ENCODE results near the gene C1QTNF8.

C1QTNF8 gene

DNA sequence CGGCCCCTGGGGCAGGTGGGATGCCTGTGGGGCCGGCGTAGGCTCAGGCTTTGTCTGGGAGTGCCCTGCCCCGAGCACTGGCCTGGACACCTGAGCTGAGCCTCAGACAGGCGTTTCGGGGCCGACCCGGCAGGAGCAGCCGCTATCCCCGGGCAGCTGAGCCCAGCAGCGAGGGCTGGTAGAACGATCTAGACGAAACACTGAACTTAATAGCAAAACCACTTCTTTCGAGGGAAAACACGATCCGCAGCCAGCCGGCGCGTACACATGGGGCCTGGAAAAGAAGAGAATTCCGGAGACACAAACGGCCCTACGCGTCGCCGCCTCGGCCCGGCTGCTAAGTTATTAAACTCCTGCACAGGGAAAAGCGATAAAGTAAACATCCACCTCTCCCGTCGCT lies 45.5 kb downstream of the C1QTNF8 start:
- no peak overlapping the region for H3K27ac ChIP-seq
- H3K4me3 ChIP-seq: no peak overlapping the region

DNA sequence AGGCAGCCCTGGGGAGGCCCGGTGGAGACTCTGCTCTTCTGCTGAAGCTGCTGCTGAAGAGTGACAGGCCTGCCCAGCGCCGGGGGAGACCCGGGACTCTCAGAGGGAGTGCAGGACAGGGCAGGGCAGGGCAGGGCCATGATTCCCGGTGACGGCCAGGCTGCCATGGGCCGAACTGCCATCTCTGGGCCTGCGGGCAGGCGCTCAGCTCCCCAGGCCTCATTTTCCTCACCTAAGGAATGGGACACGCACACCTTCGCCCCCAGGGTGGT lies 46.1 kb downstream of the C1QTNF8 start:
- Histone ChIP-seq H3K4me3 (no peak overlapping the region), H3K27ac (no peak overlapping the region)

DNA sequence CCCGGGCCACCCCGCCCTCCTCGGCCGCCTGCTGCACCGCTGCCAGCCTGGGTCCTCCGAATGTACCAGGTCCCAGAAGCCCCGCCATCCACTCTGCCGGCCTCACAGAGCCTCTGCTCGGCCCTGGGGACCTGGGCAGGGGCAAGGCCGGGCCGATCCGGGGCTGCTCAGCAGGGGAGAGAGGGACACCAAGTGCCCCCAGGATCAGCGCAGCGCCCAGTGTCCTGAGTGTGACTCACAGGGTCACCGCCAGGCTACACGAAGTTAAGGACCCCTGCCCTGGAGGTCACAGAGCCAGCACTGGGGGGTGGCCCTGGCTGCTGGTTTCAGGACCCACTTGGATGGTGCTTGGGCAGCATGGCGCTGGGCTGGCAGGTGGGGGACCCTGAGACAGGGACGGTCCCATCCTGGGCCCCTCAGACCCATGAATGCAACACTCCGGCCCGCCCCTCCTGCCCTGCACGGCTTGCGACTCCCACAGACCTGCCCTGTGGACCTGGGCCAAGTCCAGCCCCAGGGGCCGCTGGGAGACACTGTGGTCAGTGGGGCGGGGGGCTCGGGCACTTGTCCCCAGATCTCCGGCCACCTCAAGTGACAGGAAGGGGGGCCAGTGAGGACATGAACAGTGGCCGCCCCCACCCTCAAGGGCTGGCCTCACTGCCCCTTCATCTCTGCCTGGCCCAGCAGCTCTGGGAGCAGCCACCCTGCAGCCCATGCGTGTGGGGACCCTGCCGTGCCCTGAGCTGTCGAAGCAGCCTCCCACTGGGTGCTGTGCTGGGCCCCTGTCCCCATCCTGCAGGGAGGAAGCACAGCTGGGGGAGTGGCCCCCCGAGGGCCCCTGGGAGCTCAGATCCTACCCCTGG lies 46.7 kb downstream of the C1QTNF8 start:
- Histone ChIP-seq H3K4me3 (no peak overlapping the region), H3K27ac (no peak overlapping the region)

GRCh38 chr16:1048442-1049112 lies 47.5 kb downstream of the C1QTNF8 start:
- Histone ChIP-seq H3K27ac (no peak overlapping the region), H3K4me3 (no peak overlapping the region)

DNA sequence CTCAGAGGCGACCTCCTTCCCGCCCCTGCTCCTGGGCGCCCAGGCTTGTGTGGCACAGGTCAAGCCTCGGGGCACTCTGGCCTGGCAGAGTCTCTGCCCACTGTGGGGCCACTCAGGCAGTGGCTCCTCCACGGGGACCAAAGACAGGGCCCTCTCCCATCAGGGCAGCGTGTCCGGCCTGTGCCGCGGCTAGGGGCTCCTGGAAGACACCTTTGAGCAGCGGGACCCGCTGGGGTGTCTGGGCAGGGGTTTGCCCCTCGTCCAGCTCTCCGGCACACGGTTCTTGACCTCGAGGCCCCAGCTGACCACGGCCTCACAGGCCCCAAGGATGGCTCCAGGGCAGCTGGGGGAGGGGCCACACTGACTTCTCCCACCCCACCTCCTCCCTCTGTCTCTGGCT lies 48.2 kb downstream of the C1QTNF8 start:
- H3K4me3 ChIP-seq: no peak overlapping the region
- H3K27ac ChIP-seq: no peak overlapping the region

- H3K4me3 ChIP-seq: no peak overlapping the region
- no peak overlapping the region for H3K27ac ChIP-seq
Measured at GRCh38 chr16:1047123-1047522, 48.9 kb downstream of the C1QTNF8 start.

DNA sequence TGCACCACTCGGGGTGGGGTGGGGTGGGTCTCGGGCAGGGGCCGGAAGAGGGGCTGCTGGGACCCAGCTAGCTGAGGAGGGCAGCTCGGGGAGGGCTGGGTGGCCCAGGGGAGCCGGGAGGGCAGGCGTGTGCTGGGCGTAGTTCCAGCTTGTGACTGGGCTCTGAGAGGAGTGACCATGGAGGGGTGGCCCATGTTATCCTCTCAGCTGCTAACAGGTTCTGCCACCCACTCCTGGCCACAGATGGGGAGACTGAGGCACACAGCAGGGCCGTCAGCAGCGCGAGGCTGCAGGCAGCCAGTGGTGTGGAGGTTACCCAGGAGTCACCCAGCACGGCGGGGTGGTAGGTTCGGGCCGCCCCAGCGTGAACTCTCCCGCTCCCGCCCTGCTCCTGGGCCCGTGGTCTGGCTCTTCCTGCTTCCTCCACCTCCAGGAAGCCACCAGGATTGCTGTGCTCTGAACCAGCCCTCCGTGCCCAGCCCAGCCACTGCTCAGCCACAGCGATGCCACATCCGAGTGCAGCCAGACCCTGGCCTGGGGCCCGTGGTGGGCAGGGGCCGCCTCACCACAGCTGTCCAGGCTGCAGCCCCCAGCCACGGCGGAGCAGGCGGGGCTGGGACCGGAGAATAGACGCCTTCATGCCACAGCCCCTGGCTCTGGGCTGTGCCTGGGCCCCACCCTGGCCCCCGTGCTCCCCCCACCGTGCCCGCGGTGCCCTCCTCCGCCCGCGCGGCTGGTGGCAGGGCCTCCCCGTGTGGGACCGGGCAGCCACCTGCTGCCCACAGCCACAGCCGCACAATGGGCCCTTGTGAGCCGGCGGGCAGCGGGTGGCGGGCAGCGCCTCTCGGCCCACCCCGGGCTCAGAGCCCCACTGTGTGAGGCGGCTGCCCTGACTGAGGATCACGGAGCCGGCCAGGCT lies 49.8 kb downstream of the C1QTNF8 start:
- Histone ChIP-seq H3K4me3 (no peak overlapping the region), H3K27ac (no peak overlapping the region)

GRCh38 chr16:1045310-1045992 lies 50.6 kb downstream of the C1QTNF8 start:
- H3K4me3 ChIP-seq: no peak overlapping the region
- H3K27ac ChIP-seq: no peak overlapping the region

DNA sequence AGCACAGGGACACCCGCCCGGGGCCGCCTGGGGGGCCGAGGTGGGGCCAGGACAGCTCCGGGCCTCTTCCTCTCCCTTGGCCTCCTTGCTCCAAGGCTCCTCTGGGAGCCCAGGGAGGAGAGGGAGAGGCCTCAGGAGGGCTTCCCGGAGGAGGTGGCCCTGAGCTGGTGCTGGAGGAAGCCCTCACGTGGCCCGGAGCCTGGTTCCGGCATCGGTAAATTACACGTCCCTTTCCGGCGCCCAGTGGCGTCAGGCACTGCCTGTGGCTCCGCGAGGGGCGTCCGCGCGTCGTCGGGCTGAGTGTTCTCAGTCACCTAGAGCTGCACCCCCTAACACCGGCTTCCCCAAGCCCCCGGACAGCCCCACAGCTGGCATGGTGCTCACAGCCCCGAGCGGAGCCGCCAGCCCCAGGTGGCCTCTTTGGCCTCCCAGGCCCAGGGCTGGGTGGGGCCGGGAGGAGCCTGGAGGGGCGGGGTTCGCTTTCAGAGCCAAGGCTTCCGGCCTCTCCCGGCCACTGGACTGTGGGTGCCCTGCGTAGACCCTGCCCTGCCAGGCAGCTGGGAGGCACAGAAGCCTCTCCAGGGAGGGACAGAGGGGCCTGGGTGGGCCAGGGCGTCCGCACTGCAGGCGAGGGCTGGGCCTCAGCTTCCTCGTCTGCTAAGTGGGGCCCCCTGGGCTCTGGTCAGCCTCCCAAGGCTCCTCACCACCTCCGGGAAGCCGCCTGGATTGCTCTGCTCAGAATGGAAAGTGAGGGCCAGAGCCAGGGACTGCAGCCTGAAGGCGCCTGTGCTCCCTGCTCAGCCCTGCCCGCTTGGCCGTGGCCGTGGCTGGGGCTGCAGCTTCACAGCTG lies 51.4 kb downstream of the C1QTNF8 start:
- H3K27ac ChIP-seq: no peak overlapping the region
- H3K4me3 ChIP-seq: no peak overlapping the region

- Histone ChIP-seq H3K4me3 (no peak overlapping the region), H3K27ac (no peak overlapping the region)
Measured at GRCh38 chr16:1043881-1044451, 52.1 kb downstream of the C1QTNF8 start.

DNA sequence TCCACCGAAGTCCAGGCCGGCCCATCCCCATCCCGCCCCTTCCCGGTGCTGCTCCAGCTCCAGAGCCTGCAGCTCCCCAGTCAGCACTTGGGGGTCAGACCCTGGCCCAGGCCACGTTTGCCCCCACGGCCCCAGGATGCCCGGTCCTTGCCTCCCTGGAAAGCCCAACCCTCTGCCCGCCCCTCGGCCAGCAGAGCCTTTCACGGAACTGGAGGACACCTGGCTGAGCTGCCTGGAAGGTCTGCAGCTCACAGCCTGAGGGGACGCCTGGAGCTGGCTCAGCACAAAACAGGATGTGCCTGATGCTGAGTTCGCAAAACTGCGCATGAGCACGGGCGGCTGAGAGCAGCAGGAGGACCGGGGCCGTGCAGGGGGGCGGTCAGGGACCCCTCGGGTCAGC lies 53.2 kb downstream of the C1QTNF8 start:
- Histone ChIP-seq H3K27ac (no peak overlapping the region), H3K4me3 (no peak overlapping the region)

- Histone ChIP-seq H3K27ac (no peak overlapping the region), H3K4me3 (no peak overlapping the region)
Measured at GRCh38 chr16:1042049-1042744, 53.8 kb downstream of the C1QTNF8 start.

GRCh38 chr16:1040346-1040745 lies 55.7 kb downstream of the C1QTNF8 start:
- Histone ChIP-seq H3K27ac (no peak overlapping the region), H3K4me3 (no peak overlapping the region)

DNA sequence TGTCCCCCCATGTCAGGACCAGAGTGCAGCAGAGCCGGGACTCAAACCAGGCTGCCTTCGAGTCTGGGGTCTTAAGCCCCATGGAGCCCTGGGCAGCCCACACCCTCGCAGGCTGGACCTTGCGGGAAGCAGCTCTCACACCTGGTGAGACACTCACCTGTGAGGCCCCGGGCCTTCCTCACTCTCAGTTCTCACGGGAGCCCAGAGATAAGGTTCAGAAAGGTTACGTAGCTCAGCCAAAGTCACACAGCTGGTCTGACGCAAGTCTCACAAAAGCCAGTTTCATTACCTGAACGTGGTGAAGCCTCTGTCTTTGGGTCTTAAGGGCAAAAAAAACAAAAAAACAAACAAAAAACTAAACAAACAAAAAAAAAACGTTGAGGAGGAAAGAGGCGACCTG lies 56.3 kb downstream of the C1QTNF8 start:
- H3K4me3 ChIP-seq: no peak overlapping the region
- H3K27ac ChIP-seq: no peak overlapping the region

GRCh38 chr16:1038932-1039331 lies 57.1 kb downstream of the C1QTNF8 start:
- H3K4me3 ChIP-seq: no peak overlapping the region
- no peak overlapping the region for H3K27ac ChIP-seq
